Stimulated activated CD4-positive, alpha-beta T cell treated with anti-CD3 and anti-CD28 coated beads, Interleukin-1b, Interleukin-23, amount 100 ng/mL, for 1 hour (primary cell): Measurements from ENCODE around the gene COL4A1.

Source experiments
- DNase-seq, 2 donors: peaks; one replicate each; pipeline ENCODE4 v3.0.0-alpha.2; 2020; ENCODE audit warnings: low read depth in 2 of 2

COL4A1 gene

DNA sequence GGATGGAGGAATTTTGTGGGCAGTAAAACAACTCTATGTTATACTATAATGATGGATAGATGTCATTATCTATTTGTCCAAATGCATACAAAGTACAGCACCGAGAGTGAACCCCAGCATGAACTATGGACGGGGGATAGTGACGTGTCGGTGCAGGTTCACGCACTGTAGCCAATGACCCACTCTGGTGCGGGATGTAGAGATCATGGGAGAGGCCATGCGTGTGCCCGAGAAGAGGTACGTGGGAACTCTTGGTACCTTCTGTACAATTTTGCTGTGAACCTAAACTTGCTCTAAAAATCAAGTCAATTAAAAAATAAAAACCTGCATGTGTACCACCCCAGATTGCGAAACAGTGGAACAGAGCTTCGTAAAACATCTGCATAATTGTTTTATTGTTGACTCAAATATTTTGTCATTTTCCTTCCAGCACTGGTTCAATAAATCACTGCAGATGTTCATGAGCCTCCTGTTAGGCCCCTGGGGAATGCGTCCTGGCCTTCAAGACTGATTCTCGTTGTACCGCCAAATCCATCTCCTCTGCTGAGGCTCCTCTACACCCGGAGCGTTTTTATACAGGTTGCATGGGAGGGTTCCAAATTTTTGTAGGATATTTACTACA lies 30.9 kb downstream of the COL4A1 start:
- no peak for DNase-seq

DNA sequence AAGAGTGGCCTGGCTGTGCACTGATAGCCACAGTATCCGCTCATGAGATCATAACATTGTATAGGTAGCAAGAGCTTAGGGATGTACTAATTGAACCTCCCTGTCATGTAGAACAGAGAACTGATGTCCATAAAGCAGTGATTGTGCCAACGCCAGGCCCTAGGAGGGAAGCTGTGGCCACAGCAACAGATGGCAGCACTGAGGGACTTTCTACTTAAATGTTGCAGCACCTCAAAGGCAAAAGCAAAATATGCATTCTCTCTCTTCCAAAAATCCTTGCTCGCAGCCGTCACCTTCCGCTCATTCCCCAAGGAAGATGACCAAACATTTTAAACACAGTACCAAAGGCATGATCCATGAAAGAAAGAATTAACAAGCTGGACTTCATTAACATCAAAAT lies 32.3 kb downstream of the COL4A1 start:
- no peak for DNase-seq

DNA sequence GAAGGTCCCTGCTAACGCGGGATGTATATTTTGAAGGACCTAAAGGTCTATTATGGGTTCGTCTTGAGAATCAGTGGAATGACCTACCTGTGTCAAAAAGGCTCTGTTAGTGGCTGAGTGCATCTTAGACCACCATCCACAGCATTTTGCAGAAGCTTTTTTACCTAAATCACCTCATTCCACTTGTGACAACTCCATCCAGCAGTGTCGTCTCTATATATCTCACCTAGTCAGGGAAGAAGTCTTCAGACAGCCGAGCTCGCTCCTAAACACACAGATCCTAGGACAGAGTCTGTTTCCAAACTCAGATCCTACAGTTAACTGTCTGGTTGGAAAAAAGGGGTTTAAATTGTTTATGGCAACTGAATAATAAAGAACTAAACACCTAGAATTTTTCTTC lies 33.7 kb downstream of the COL4A1 start:
- DNase-seq = no peak

- DNase-seq = no peak
Measured at GRCh38 chr13:110272651-110273050, 34.3 kb downstream of the COL4A1 start.

- DNase-seq = no peak
Measured at GRCh38 chr13:110272227-110272626, 34.7 kb downstream of the COL4A1 start.

DNA sequence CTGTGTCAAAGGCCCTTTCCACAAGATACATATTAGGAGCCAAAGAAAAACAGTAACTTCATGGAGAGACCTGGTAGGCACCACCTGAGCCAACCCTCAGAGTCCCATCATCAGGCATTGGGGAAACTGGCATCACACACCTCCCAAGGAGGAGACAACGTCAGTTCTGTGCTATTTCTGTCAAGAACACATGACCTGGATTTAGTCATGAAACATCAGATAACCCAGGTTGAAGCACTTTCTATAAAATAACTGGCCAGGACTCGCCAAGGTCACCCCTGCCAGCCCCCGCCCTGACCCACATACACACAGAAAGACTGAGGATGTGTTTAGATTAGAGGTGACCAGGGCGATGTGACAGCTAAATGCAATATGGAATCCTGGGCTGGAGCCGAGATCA lies 35.6 kb downstream of the COL4A1 start:
- no peak for DNase-seq

GRCh38 chr13:110270507-110270906 lies 36.5 kb downstream of the COL4A1 start:
- no peak for DNase-seq

DNA sequence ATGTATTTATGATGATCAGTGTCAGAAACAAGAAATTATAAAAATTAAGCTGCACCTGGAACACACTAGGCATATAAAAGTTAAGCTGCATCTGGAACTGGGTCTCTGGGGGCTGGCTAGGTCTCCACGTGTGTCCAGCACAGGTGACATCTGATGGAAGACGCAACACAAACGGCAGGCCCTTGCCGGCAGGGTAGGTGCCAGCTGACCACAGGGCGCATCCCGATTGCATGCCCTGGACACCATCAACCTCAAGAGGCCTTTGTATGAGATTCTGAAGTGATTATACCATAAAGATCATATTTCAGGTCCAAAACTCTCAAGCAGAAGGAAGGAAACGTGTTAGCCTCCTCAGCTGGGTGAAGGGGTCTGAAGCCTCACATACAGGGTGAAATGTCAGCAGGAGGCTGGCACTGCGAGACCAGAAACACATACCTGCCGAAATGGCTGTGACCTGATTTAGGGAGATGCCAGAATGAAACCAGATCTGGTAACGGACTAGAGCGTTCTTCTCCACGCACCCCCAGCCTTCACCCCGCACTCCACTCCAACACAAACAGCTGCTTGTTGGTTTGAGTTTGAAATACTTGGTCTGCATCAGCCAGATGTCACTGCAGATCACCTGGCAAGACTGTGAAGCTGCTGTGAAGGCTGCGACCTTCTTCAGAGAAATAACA lies 37.3 kb downstream of the COL4A1 start:
- DNase-seq = no peak

DNA sequence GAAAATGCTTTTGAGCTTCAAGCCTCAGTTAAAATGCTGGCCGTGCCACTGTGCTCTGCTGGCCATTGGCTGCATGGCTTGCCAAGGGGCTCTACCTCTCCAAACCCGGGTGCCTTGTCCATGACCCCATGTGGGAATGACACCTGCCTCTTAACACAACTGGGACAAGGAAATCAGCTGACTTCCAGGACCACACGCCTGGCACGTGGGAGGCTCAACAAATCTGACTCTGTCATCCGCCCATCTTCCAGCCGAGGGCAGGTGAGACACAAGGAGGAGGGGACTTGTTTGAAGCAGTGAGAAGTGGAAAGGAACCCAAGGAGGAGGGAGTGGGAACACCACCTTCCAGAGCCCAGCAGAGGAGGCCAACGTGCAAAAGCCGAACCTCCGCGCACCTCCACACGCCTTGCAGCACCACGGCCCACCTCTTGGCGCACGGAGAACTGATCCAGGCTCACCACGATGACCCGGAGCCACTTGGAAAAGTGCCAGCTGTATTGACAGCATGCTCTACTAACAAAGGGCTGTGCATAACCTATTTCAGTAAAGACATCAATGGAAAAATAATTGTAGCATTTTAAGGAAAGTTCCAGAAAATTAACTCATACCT lies 38.3 kb downstream of the COL4A1 start:
- DNase-seq = no peak

DNA sequence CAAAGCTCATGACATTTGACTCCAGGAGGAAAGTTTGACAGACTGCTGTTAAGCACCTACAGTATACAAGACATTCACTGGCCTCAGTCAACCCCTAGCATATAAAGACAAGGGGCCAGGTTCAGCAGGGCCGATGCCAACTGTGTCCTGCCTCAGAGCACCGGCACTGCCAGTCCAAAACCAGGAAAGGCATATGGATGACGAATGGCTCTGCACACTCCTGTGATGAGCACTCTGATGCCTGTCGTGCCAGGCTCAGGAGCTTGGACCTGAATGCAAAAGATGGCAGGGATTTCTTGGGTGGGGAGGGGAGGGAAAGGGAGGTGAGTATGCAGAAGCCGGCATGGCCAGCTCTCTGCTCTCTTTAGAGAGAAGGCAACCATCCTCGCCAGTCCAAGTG lies 38.9 kb downstream of the COL4A1 start:
- no peak for DNase-seq

DNA sequence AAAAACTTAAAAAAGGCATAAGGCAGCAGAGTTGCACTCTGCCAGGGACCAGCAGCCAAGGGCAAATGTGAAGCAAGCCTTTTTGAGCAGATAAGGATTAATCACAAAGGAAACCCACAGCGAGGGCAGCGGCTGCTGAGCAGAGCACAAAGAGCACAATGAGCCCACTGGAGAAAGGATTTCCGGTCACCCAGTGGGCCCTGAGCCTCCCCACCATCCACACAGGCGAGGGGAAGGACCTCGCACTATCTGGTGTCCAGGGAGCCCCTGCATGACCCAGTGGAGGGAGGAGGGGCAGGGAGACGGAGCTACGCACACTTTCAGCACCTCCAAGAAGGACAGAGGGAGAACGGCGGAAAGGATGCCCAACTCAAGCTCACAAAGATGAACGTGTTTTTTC lies 40.0 kb downstream of the COL4A1 start:
- DNase-seq = no peak

GRCh38 chr13:110266431-110266809 lies 40.5 kb downstream of the COL4A1 start:
- no peak for DNase-seq

DNA sequence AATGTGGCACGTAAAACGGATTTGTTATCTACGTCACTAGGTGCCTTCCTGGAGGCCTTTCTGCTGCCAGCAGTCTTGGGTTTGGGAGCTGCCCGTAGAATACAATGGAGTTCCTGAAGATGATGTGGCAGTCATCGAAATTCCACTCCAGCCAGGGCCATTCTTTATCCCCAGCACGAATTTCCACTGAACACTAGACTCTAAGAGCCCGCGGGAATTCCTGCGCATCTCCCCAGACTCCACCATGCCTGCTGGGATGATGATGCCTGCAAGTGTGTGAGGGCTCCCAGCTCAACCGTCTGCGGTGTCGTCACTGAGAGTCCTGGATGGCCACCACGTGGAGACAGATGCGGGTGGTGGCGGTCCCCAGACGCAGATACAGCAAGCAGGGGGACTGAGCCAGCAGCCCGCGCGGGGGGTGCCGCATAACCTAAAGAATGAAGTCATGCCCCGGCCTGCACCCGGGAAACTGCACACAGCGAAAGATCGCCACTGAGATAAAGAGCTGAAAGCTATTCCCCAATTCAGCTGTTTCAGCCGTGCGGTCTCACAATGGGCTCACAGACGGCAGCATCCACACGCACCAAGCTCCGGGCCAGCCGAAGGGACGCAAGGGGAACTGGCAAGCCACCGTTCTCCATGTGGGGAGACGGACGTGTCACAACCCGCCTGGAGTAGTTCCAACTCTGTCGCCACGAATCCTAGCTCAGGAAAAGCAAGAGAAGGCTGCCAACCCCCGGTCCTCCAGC lies 41.1 kb downstream of the COL4A1 start:
- DNase-seq = no peak

DNA sequence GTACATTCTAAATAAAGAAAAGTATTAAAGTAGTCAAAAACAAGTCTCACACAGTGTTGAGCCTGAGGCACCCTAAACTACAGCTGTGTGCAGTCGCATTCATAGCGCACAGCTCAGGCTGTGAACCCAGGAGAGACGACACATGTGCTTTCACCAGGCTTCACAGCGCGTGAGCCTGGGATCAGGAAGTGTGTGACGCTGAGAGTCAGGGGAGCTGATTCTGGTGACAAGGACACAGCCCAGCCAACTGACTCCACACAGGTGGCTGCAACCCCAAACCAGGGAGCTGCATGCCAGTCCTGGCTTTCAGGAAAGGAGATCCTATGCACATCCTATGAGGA lies 41.6 kb downstream of the COL4A1 start:
- no peak for DNase-seq

DNA sequence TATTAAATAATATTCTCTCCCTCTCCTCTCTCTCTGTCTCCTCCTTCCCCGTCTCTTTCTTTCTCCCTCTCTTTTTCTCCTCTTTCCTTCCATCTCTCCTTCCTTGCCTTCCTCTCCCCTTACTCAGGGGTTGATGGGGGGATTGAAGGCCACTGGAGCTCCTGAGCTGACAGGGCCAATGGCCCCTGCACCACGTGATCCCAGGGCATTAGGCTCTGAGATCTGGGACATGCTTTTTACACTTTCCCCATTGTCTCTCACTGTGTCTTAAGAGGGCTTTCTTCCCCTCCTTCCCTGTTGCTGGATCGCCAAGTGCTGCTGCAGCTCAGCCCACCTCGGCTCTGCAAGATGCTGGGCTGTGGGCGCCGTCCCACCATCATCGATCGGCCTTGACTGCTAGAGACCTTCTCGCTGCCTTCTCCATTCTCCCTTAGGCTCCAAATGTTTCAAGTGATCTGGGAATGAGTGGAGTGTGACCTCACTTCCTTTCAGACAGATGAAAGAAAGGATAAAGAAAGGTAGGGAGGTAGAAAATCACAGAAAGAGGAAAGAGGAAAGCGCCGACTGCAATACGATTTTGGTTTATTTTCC lies 42.2 kb downstream of the COL4A1 start:
- no peak for DNase-seq

- no peak for DNase-seq
Measured at GRCh38 chr13:110263888-110264287, 43.1 kb downstream of the COL4A1 start.

- no peak for DNase-seq
Measured at GRCh38 chr13:110263404-110263803, 43.6 kb downstream of the COL4A1 start.

- no peak for DNase-seq
Measured at GRCh38 chr13:110262508-110263291, 44.3 kb downstream of the COL4A1 start.

DNA sequence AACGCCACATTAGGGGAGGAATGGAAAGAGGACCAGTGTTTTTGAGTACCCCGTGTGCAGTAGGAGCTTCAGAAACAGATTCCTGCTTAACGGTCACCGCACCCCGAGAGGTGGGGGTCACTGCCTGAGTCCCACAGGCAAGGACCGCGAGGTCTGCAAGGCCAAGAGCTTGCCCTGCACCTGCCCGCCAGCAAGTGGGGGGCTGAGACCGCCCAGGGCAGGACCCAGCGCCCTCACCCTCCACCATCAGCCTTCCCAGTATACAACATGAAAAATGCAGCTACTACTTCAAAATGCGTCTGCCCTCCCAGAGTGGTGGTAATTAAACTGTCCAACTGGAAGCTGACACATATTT lies 44.9 kb downstream of the COL4A1 start:
- DNase-seq = no peak

- no peak for DNase-seq
Measured at GRCh38 chr13:110261166-110262081, 45.5 kb downstream of the COL4A1 start.

DNA sequence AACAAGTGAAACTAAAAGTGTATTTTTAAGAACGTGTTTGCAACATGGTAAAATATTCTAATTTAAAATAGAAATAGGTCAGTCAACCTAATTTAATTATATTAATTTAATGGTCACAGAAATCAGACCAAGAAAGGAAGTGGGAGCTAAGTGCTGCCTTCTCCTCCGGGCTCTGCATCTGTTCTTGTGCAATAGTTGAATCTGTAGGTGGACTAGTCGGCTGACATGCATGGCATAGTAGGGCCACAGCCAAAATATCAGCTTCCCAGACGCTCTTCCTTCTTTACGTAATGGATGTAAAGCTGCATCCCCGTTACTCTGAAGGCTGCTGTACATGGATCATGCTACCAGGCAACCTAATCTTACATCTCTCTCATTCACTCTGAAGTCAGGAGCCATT lies 47.3 kb downstream of the COL4A1 start:
- DNase-seq = no peak
